Measurements from ENCODE around the gene PCF11.

The PCF11 gene

GRCh38 chr11:83152264-83152663, 4.7 kb upstream of the PCF11 start:
- TF ChIP-seq CTCF (IDR thresholded peaks at IDR 0.05; ENCODE audit: low read depth, low read length) = no peak
- DNase-seq (ENCODE audit: extremely low read depth, low read depth) = no peak

- no peak for DNase-seq (ENCODE audit: extremely low read depth, low read depth)
- no peak for TF ChIP-seq CTCF (IDR thresholded peaks at IDR 0.05; ENCODE audit: low read depth, low read length)
These were observed 3.2 kb upstream of the PCF11 start for GRCh38 chr11:83153764-83154163.

DNA sequence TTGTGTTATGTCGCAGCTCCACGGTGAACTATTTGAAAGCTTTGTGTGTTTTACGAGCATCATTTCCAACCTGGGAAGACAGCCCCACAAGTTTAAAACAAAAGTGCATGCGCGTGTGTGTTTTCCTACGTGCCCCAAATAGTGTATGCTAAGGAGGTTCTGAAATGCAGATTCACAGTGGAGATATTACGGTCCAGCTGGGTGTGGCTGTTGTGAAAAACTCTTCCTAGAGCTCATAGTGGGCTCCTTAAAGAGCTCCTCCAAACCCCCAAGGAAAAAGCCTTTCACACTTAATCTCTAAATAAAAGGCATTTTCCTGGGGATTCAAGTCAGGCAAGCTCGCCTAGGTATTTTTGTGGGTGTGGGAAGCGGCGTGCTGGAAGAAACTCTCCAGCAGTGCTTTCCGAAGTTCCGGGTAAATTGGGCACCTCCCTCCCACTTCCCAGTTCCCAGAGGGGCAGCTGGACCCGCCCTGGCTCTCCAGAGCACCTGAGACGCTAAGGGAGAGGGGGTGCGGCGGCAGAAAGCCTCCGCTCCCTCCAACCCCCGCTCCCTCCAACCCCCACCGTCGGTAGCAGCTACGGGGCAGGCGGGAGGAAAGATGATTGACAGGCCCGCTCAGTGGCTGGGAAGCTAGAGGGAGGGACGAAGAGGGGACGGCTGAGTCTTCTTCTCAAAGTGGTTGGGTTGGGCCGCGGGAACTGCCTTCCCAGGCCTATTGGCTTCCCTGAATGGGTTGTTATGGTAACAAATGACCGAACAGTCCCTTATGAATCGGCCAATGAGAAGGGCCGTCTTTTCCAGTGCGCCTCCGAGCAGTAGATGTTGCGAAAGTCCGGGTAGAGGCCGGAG, 561 bp upstream of the PCF11 start:
- TF ChIP-seq CTCF (IDR thresholded peaks at IDR 0.05; ENCODE audit: low read depth, low read length) = no peak
- peak; percentile 100 for DNase-seq (ENCODE audit: extremely low read depth, low read depth)

GRCh38 chr11:83157594-83158356, 844 bp downstream of the PCF11 start:
- no peak for DNase-seq (ENCODE audit: extremely low read depth, low read depth)
- TF ChIP-seq CTCF (IDR thresholded peaks at IDR 0.05; ENCODE audit: low read depth, low read length) = no peak

DNA sequence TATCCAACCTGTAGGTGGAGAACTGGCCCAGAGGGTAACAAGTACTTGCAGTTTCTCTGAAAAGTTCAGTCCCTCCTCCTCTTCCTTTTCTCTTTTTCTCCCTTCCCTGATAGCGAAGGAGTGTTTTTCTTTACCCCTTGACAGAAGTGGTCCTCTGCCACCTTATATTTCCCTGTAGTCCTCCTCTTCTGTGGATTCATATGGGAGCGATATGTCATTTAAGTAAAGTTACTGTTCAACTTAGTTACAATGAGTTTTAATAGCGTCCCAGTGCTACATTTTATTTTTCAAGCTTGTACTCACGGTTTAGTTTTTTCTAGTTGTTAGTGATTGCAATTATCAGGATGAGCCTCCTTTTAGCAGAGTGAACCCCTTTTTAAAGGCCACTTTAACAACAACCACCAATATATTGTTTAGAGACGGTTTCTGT, 1.4 kb downstream of the PCF11 start:
- no peak for DNase-seq (ENCODE audit: extremely low read depth, low read depth)
- no peak for TF ChIP-seq CTCF (IDR thresholded peaks at IDR 0.05; ENCODE audit: low read depth, low read length)

- TF ChIP-seq CTCF (IDR thresholded peaks at IDR 0.05; ENCODE audit: low read depth, low read length) = no peak
These were observed 2.3 kb downstream of the PCF11 start for GRCh38 chr11:83158965-83159901.

More at GRCh38 chr11:83158965-83159901, 2.3 kb downstream of the PCF11 start:
- no peak for DNase-seq (ENCODE audit: extremely low read depth, low read depth)
